GM21360 (cell line): ENCODE measurements around the gene RRP7A.
A peak's percentile ranks its signal among the peaks of the same experiment; 100 is the strongest.
"Not testable (repeated sequence)": the region's sequence is repeated elsewhere in the genome, so short reads cannot be mapped to it uniquely, and the experiment has no call there.

ENCODE experiments used
- ATAC-seq: cut with Tn5 transposase; IDR thresholded peaks from one replicate; pipeline ENCODE4 v1.9.1; 2021; ENCODE audit warnings: mild to moderate bottlenecking, moderate library complexity; ENCODE audit not compliant: unreplicated experiment

RRP7A gene, protein sequence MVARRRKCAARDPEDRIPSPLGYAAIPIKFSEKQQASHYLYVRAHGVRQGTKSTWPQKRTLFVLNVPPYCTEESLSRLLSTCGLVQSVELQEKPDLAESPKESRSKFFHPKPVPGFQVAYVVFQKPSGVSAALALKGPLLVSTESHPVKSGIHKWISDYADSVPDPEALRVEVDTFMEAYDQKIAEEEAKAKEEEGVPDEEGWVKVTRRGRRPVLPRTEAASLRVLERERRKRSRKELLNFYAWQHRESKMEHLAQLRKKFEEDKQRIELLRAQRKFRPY

GRCh38 chr22:42519525-42520401 lies at the start of gene RRP7A:
Gene RRP7A, minus strand, starts transcription at chr22:42519796. Its CDS starts 10 bp downstream, at chr22:42519786.
- peak; percentile 47 for ATAC-seq

DNA sequence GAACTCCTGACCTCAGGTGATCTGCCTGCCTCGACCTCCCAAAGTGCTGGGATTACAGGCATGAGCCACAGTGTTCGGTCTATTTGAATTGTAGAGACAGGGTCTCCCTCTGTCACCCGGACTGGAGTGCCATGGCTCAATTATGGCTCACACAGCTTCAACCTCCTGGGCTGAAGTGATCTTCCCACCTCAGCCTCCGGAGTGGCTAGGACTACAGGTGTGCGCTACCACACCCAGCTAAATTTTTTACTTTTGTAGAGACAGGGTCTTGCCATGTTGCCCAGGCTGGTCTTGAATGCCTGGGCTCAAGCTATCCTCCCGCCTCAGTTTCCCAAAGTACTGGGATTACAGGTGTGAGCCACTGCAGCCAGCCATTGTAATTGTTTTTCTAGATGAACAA lies 48.4 kb upstream of the RRP7A start:
- not testable (repeated sequence) for ATAC-seq

DNA sequence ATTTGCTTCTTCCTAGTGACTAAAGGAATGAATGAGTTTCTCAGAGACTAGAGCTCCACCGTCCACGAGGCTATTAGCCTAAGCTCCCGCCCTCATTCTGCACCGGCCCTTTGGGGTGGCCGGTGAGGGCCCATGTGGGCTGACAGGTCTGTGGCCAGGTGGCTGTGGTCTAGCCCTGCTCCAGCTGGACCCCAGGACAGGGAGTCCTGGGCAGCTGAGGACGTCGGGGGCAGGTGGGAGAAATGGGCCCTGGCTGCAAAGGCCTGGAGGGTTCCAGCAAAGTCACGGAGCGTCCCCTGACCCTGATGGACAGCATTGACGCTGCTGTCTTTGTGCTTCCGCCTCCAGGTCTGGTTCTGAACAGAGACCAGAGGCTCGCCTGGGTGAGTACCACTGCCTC lies 46.4 kb upstream of the RRP7A start:
- no peak for ATAC-seq

DNA sequence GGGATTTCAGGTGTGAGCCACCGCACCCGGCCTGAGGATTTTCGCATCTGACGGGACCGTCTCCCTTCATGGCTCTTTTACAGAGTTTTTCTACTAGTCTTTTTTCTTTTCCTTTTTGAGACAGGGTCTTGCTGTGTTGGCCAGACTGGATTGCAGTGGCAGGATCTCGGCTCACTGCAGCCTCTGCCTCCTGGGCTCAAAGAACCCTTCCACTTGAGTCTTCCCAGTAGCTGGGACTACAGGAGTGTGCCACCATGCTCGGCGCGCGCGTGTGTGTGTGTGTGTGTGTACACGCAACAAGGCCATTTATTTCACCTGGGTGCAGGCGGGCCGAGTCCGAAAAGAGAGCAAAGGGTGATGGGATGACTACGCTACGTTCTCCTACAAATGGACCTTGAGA lies 45.1 kb upstream of the RRP7A start:
- ATAC-seq: no peak

- ATAC-seq: not testable (repeated sequence)
Observed at GRCh38 chr22:42563943-42564342, 44.3 kb upstream of the RRP7A start.

DNA sequence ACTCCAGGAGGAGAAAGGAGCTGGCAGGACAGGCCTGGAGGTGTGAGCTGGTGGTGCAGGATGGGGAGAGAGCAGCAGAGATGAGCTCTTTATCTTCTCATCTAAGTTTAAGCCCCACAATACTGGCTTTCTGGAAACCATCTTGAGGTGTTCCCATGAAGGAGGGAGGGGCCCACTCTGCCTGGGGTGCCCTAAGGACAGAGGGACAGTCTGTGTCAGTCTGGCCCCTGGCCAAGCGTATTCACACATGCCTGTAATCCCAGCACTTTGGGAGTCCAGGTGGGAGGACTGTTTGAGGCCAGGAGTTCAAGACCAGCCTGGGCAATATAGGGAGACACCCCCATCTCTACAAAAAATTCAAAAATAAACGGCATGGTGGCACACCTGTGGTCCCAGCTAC lies 43.1 kb upstream of the RRP7A start:
- ATAC-seq: no peak

- no peak for ATAC-seq
Observed at GRCh38 chr22:42562279-42562678, 42.7 kb upstream of the RRP7A start.

DNA sequence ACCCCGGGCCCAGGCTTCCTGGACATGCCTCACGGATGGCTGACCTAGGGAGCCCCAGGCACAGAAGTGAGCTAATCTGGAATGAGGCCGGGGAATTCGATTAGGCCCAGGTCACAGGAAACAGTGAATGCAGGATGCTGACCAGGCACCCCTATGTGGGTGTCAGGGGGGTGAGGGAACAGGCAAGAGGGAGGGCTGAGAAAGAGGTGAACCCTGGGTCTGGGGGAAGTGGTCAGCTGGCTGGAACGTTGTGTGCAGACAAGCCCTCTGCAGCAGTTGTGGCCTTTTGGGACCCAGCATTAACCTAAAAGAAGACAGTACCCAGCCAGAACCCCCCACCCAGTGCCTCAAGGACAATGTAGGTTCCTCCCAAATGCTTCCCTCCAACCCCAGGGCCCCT lies 42.3 kb upstream of the RRP7A start:
- no peak for ATAC-seq

DNA sequence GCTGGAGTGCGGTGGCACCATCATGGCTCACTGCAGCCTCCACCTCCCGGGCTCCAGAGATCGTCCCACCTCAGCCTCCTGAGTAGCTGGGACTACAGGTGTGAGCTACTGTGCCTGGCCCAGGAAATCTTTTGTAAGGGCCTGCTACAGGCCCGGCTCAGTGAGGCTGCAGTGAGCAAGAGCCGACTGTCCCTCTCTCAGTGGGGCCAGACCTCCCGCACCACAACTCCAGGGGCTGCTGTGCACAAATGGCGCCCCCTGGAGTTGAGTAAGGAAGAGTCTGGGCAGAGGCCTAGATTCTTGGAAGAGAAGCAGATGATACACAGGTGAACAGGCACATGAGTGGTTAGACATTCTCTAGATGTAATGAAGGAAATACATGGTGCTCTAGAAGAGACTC lies 41.2 kb upstream of the RRP7A start:
- ATAC-seq: no peak

- ATAC-seq: no peak
Observed at GRCh38 chr22:42560381-42560780, 40.8 kb upstream of the RRP7A start.

DNA sequence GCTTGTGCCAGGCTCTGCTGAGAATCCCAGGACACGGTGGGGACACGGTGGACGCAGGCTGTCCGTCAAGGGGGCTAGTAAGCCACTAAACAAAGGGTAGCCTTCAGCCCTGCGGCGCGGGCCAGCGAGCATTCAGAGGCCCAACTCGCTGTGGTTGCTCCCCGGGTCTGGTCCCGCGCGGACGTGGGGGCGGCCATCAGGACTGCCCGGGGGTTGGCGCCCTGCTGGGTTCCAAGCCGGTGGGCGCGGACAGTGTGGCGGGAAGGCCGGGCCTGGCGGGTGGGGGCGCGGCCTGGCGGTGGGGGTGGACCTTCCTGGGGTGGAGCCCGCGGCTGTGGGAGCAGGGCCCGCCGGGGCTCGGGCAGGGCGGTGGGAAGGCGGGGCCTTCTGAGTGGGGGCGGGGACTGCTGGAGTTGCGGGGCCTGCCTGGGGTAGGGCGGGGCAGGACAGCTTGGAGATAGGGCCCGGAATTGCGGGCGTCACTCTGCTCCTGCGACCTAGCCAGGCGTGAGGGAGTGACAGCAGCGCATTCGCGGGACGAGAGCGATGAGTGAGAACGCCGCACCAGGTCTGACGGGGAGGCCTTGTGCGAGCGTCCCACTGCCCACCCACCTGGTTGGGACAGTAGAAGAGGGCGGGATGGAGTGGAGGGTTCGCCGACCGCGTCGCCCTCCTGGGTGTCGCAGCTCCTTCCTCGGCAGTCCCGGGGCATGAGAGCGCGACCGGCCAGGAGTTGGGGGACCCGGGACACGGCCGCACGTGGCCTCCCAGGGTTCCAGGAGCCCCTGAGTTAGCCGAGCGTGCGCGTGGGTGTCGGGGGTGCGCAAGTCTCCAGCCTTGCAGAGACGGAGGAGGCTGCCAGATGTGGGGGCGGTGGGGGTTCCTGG lies 34.1 kb upstream of the RRP7A start, which contains the start of gene SERHL2:
Gene SERHL2 (plus strand): TSS at position 482 of the 887 bp plus-strand sequence. CDS start 65 bp downstream, at position 547.
- ATAC-seq: peak; percentile 58

GRCh38 chr22:42552294-42552647 lies 32.7 kb upstream of the RRP7A start:
- ATAC-seq: not testable (repeated sequence)

- ATAC-seq: no peak
Observed at GRCh38 chr22:42549331-42550060, 29.9 kb upstream of the RRP7A start.

GRCh38 chr22:42548597-42549330 lies 29.2 kb upstream of the RRP7A start:
- ATAC-seq: no peak

- not testable (repeated sequence) for ATAC-seq
Observed at GRCh38 chr22:42548126-42548525, 28.5 kb upstream of the RRP7A start.

- ATAC-seq: no peak
Observed at GRCh38 chr22:42547562-42547961, 28.0 kb upstream of the RRP7A start.

GRCh38 chr22:42544686-42545085 lies 25.1 kb upstream of the RRP7A start:
- no peak for ATAC-seq

GRCh38 chr22:42539236-42539771 lies 19.7 kb upstream of the RRP7A start:
- ATAC-seq: peak; percentile 49

DNA sequence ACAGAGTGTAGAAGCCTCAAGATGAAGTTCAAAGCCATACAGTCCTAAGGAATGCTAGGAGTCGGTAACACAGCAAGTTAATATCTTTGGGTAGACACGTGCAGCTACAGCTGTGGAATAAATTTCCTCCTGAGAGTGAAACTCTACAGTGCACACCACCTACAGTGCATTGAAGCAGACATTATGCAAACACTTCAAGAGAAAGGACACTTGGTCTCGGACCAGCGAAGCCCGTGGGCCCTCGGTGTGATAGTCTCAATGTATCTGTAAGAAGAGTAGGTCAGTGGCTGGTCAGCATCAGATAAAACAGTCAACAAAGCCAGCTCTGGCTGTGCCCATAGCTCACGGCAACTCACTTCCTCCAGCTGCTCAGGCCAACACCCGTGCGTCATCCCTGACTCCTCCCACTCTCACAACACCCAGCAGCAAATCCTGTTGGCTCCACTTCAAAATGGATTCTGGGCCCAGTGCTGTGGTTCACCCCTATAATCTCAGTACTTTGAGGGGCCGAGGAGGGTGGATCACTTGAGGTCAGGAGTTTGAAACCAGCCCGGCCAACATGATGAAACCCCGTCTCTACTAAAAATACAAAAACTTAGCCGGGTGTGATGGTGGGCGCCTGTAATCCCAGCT lies 17.7 kb upstream of the RRP7A start:
- ATAC-seq: not testable (repeated sequence)
